Activated CD8-positive, alpha-beta memory T cell treated with anti-CD3 and anti-CD28 coated beads for 48 hours (primary cell): ENCODE data around the gene IL3RA.
"Not testable (repeated sequence)": the region's sequence is repeated elsewhere in the genome, so short reads cannot be mapped to it uniquely, and the experiment has no call there.

Experiments used
- DNase-seq, 3 experiments: peaks; one replicate each; pipeline ENCODE4 v3.0.0-alpha.2; 2020; ENCODE audit warnings: low read depth in 2 of 3, low spot score in 2 of 3

Gene IL3RA

GRCh38 chrX:1336331-1336943 is at the start of gene IL3RA:
IL3RA (plus strand) TSS chrX:1336785; CDS start chrX:1341766, 4,981 bp downstream.
- DNase-seq = no peak

GRCh38 chrX:1289535-1289934 is 47.0 kb upstream of the IL3RA start:
- no peak for DNase-seq

- DNase-seq = no peak
Observed at GRCh38 chrX:1291110-1291740, 45.4 kb upstream of the IL3RA start.

- no peak for DNase-seq
Observed at GRCh38 chrX:1292575-1293290, 43.9 kb upstream of the IL3RA start.

GRCh38 chrX:1294301-1295067 is 42.1 kb upstream of the IL3RA start:
- DNase-seq = no peak

GRCh38 chrX:1295550-1295949 is 41.0 kb upstream of the IL3RA start:
- DNase-seq = no peak

- DNase-seq = not testable (repeated sequence)
Observed at GRCh38 chrX:1297591-1297990, 39.0 kb upstream of the IL3RA start.

- DNase-seq = no peak
Observed at GRCh38 chrX:1300449-1300848, 36.1 kb upstream of the IL3RA start.

GRCh38 chrX:1305411-1305810 is 31.2 kb upstream of the IL3RA start:
- DNase-seq = no peak

GRCh38 chrX:1306909-1307625 is 29.5 kb upstream of the IL3RA start:
- no peak for DNase-seq

- no peak for DNase-seq
Observed at GRCh38 chrX:1307626-1308340, 28.8 kb upstream of the IL3RA start.

GRCh38 chrX:1308476-1308875 is 28.1 kb upstream of the IL3RA start:
- no peak for DNase-seq

GRCh38 chrX:1308917-1309316 is 27.7 kb upstream of the IL3RA start:
- not testable (repeated sequence) for DNase-seq

- DNase-seq = no peak
Observed at GRCh38 chrX:1313788-1314187, 22.8 kb upstream of the IL3RA start.

GRCh38 chrX:1316527-1316926 is 20.1 kb upstream of the IL3RA start:
- DNase-seq = peak in 1 of 3 experiments; percentile 18

GRCh38 chrX:1321674-1322073 is 14.9 kb upstream of the IL3RA start:
- no peak for DNase-seq

GRCh38 chrX:1322393-1322792 is 14.2 kb upstream of the IL3RA start:
- peak; percentile 14 to 46 (median 17) for DNase-seq

GRCh38 chrX:1323315-1323714 is 13.3 kb upstream of the IL3RA start:
- peak; percentile 10 to 41 (median 35) for DNase-seq

- DNase-seq = no peak
Observed at GRCh38 chrX:1325515-1326116, 11.0 kb upstream of the IL3RA start.
